H1 (cell line): ENCODE data around the gene PDZD2. TPM values are rescaled to one million over a fixed set of nuclear protein-coding genes. Genes with fewer than 3 reads are reported as not detected.

ENCODE experiments used
- CTCF ChIA-PET: fragments of 300-600 bp; sonication (Branson Sonifier 250); formaldehyde crosslinking; loops from one replicate; lab custom pipeline; 2021; ENCODE audit not compliant: partially characterized antibody; lab: Charles Lee
- POLR2A ChIA-PET: fragments of 300-600 bp; sonication (Branson Sonifier 250); formaldehyde crosslinking; loops from one replicate; lab custom pipeline; 2021; ENCODE audit warnings: inconsistent platforms; ENCODE audit not compliant: partially characterized antibody; lab: Charles Lee
- DNase-seq, 2 experiments: peaks; one replicate each; pipeline versions ENCODE4 v3.0.0 to v3.0.0-alpha.2; 2010 to 2022; ENCODE audit warnings: low spot score in 2 of 2, low read depth in 1 of 2, mixed read lengths in 1 of 2
- FAIRE-seq: peaks from 2 replicates; lab custom pipeline; 2011; peaks lifted over from hg19 to GRCh38; lab: Jason Lieb, UNC
- H2AFZ ChIP-seq: 2 replicates; pipeline ENCODE4 v1.8.1; 2012; ENCODE audit warnings: low read length, inconsistent platforms
- H2AK5ac ChIP-seq: 2 replicates; pipeline ENCODE4 v1.6.1; 2013; ENCODE audit warnings: low read depth, low read length
- H2BK120ac ChIP-seq: replicated peaks from 2 replicates; pipeline ENCODE3; 2013; ENCODE audit warnings: low read depth, low read length, inconsistent platforms
- H2BK12ac ChIP-seq: 2 replicates; pipeline ENCODE4 v1.6.1; 2013; ENCODE audit warnings: low read depth, low read length
- H2BK15ac ChIP-seq: 2 replicates; pipeline ENCODE4 v1.6.1; 2013; ENCODE audit warnings: low read length
- H2BK20ac ChIP-seq: 2 replicates; pipeline ENCODE4 v1.6.1; 2013; ENCODE audit warnings: low read length
- H2BK5ac ChIP-seq: 2 replicates; pipeline ENCODE4 v1.6.1; 2013; ENCODE audit warnings: low read depth, low read length
- H3K14ac ChIP-seq: 2 replicates; pipeline ENCODE4 v1.6.1; 2013; ENCODE audit warnings: inconsistent platforms; ENCODE audit not compliant: insufficient read length
- H3K18ac ChIP-seq: 2 replicates; pipeline ENCODE4 v1.6.1; 2013; ENCODE audit warnings: low read length; ENCODE audit errors: extremely low read depth
- H3K23ac ChIP-seq: 2 replicates; pipeline ENCODE4 v1.6.1; 2013; ENCODE audit warnings: inconsistent platforms; ENCODE audit not compliant: insufficient read length
- H3K23me2 ChIP-seq: 2 replicates; pipeline ENCODE4 v1.6.1; 2013; ENCODE audit warnings: low read depth, low read length
- H3K27ac ChIP-seq: 2 replicates; pipeline ENCODE4 v1.6.1; 2011; ENCODE audit warnings: low read depth, low read length, inconsistent platforms
- H3K27me3 ChIP-seq, 4 experiments: replicated peaks in 1 of 4; 1 replicate in 1 of 4; 2 replicates in 3 of 4; pipeline versions ENCODE4 v1.6.1 to v1.8.1; 2011 to 2013; ENCODE audit warnings: low read length in 3 of 4, mild to moderate bottlenecking in 3 of 4, inconsistent platforms in 2 of 4, mixed read lengths in 2 of 4, moderate library complexity in 1 of 4; ENCODE audit not compliant: control insufficient read depth in 3 of 4, insufficient read depth in 3 of 4; ENCODE audit errors: extremely low read depth in 1 of 4
- H3K36me3 ChIP-seq, 4 experiments: 2 replicates each; pipeline versions ENCODE4 v1.6.1 to v1.8.1; 2011 to 2013; ENCODE audit warnings: mild to moderate bottlenecking in 4 of 4, low read length in 3 of 4, moderate library complexity in 2 of 4, control low read depth in 1 of 4, inconsistent platforms in 1 of 4; ENCODE audit not compliant: insufficient read depth in 4 of 4, control insufficient read depth in 2 of 4
- H3K4ac ChIP-seq: replicated peaks from 2 replicates; pipeline ENCODE3; 2013; ENCODE audit warnings: low read length, low read depth, mixed read lengths, inconsistent platforms; ENCODE audit not compliant: insufficient read length
- H3K4me1 ChIP-seq, 4 experiments: replicated peaks in 1 of 4; 1 replicate in 1 of 4; 2 replicates in 3 of 4; pipeline versions ENCODE4 v1.6.1 to v1.8.1; 2011 to 2013; ENCODE audit warnings: low read length in 3 of 4, inconsistent platforms in 2 of 4, mixed read lengths in 1 of 4; ENCODE audit not compliant: insufficient read depth in 4 of 4, control insufficient read depth in 3 of 4
- H3K4me2 ChIP-seq, 2 experiments: 2 replicates each; pipeline versions ENCODE4 v1.6.1 to v1.8.1; 2011 to 2013; ENCODE audit warnings: low read depth in 2 of 2, low read length in 2 of 2, control low read depth in 1 of 2, inconsistent platforms in 1 of 2, mild to moderate bottlenecking in 1 of 2; ENCODE audit not compliant: insufficient read depth in 1 of 2
- H3K4me3 ChIP-seq, 4 experiments: fragments of 200-600, 300-600 bp in 1 of 4; sonication (generic), shearing (Covaris generic), sonication (Bioruptor Twin) in 1 of 4; 2 replicates each; pipeline versions ENCODE4 v1.5.1 to v1.8.1; 2011 to 2016; ENCODE audit warnings: low read length in 4 of 4, low read depth in 3 of 4, control low read depth in 2 of 4, inconsistent platforms in 2 of 4, mild to moderate bottlenecking in 2 of 4, mixed read lengths in 1 of 4, moderate library complexity in 1 of 4; ENCODE audit not compliant: insufficient read depth in 2 of 4; ENCODE audit errors: extremely low read depth in 1 of 4
- H3K56ac ChIP-seq: replicated peaks from 2 replicates; pipeline ENCODE3; 2013; ENCODE audit warnings: low read depth, mild to moderate bottlenecking, mixed read lengths, low read length, inconsistent platforms; ENCODE audit not compliant: insufficient read length
- H3K79me1 ChIP-seq: 2 replicates; pipeline ENCODE4 v1.6.1; 2013; ENCODE audit warnings: low read depth, low read length, control low read depth
- H3K79me2 ChIP-seq, 2 experiments: 2 replicates each; pipeline versions ENCODE4 v1.6.1 to v1.8.1; 2012 to 2013; ENCODE audit warnings: low read length in 2 of 2, mild to moderate bottlenecking in 2 of 2, inconsistent platforms in 1 of 2; ENCODE audit not compliant: insufficient read depth in 2 of 2, control insufficient read depth in 1 of 2
- H3K9ac ChIP-seq, 4 experiments: replicated peaks in 1 of 4; 1 replicate in 1 of 4; 2 replicates in 3 of 4; pipeline versions ENCODE4 v1.6.1 to v1.8.1; 2011 to 2013; ENCODE audit warnings: low read depth in 3 of 4, low read length in 3 of 4, control low read depth in 2 of 4, mild to moderate bottlenecking in 2 of 4, moderate library complexity in 2 of 4, inconsistent platforms in 1 of 4; ENCODE audit errors: extremely low read depth in 1 of 4
- H3K9me3 ChIP-seq, 2 experiments: 2 replicates each; pipeline versions ENCODE4 v1.6.1 to v1.8.1; 2012 to 2013; ENCODE audit warnings: mild to moderate bottlenecking in 2 of 2, moderate library complexity in 2 of 2, control low read depth in 1 of 2, inconsistent platforms in 1 of 2, low read depth in 1 of 2, low read length in 1 of 2, mixed read lengths in 1 of 2; ENCODE audit not compliant: insufficient read depth in 2 of 2
- H4K20me1 ChIP-seq, 2 experiments: replicated peaks in 1 of 2; 2 replicates each; pipeline versions ENCODE3 to v1.8.1; 2011 to 2013; ENCODE audit warnings: inconsistent platforms in 2 of 2, low read length in 2 of 2, mild to moderate bottlenecking in 1 of 2; ENCODE audit not compliant: insufficient read depth in 2 of 2, control insufficient read depth in 1 of 2
- H4K5ac ChIP-seq: 2 replicates; pipeline ENCODE4 v1.6.1; 2013; ENCODE audit warnings: low read length, low read depth, mixed read lengths, inconsistent platforms; ENCODE audit not compliant: insufficient read length
- H4K8ac ChIP-seq: 2 replicates; pipeline ENCODE4 v1.8.0; 2013; ENCODE audit warnings: mild to moderate bottlenecking, moderate library complexity, low read length, inconsistent platforms; ENCODE audit not compliant: insufficient read depth; ENCODE audit errors: extremely low read depth
- H4K91ac ChIP-seq: replicated peaks from 2 replicates; pipeline ENCODE3; 2013; ENCODE audit warnings: low read length, mixed read lengths, inconsistent platforms; ENCODE audit not compliant: insufficient read length
- GABPA ChIP-seq: IDR thresholded peaks from 2 replicates; pipeline ENCODE4 v1.6.1; 2011; ENCODE audit warnings: mild to moderate bottlenecking, low read length, moderate library complexity, borderline replicate concordance; ENCODE audit not compliant: insufficient read depth
- HDAC6 ChIP-seq: IDR thresholded peaks from one replicate; pipeline ENCODE4 v1.7.1; 2012; ENCODE audit warnings: low read depth, mild to moderate bottlenecking, inconsistent platforms, low read length, moderate library complexity
- JUND ChIP-seq: IDR thresholded peaks from 2 replicates; pipeline ENCODE4 v1.6.1; 2011; ENCODE audit warnings: mild to moderate bottlenecking, improper control_type of control experiment, low read length
- RAD21 ChIP-seq, 2 experiments: IDR thresholded peaks in 1 of 2; conservative IDR thresholded peaks in 1 of 2; 2 replicates each; pipeline ENCODE4 v1.6.1; 2011; ENCODE audit warnings: low read depth in 2 of 2, low read length in 2 of 2, improper control_type of control experiment in 1 of 2, inconsistent platforms in 1 of 2, mild to moderate bottlenecking in 1 of 2, moderate library complexity in 1 of 2
- RBBP5 ChIP-seq: IDR thresholded peaks from 2 replicates; pipeline ENCODE4 v1.7.1; 2012; ENCODE audit warnings: low read depth, mild to moderate bottlenecking, inconsistent platforms, low read length, moderate library complexity, borderline replicate concordance
- TEAD4 ChIP-seq: IDR thresholded peaks from 2 replicates; pipeline ENCODE4 v1.6.1; 2012; ENCODE audit warnings: low read depth, low read length, inconsistent platforms, mixed read lengths
- YY1 ChIP-seq: IDR thresholded peaks from 2 replicates; pipeline ENCODE4 v1.6.1; 2011; ENCODE audit warnings: low read depth, mild to moderate bottlenecking, low read length
- WGBS, 2 experiments: shearing (Covaris generic) in 1 of 2; methylation state at CpG; one replicate each; pipeline versions ENCODE4 v1.1.6 to v1.1.7; 2013 to 2015; ENCODE audit warnings: low lambda C conversion rate in 2 of 2, mixed read lengths in 2 of 2, inconsistent platforms in 1 of 2, low coverage in 1 of 2, missing lambda C conversion rate in 1 of 2; ENCODE audit not compliant: insufficient replicate concordance in 2 of 2, insufficient coverage in 1 of 2, insufficient read length in 1 of 2; ENCODE audit errors: extremely low coverage in 1 of 2, missing lambda C conversion rate in 1 of 2; 5-methylcytosine and 5-hydroxymethylcytosine counted together
- polyA plus RNA-seq, 7 experiments: library from polyadenylated mRNA; depleted of rRNA in 3 of 7; stranded (reverse) in 5 of 7; unstranded in 2 of 7; fragments of >200 nt in 5 of 7; fragments of 200-250 nt in 2 of 7; gene quantifications; 1 replicate in 5 of 7; 2 replicates in 1 of 7; 4 replicates in 1 of 7; pipeline versions ENCODE4 v1.2.1 to v1.2.3, GENCODE V29; 2011 to 2013; ENCODE audit warnings: missing spikeins in 2 of 7, mixed read lengths in 2 of 7
- total RNA-seq: library from RNA; stranded (reverse); fragmentation: NEBNext Ultra II Directional; extraction: Animal tissue kit (Norgen Biotek cat#: 25700); gene quantifications from 2 replicates; pipeline ENCODE4 v1.2.1, GENCODE V29; 2021

The PDZD2 gene
- total and polyA plus RNA-seq, 2 of the 8 experiments (the other 6 are each of a cell fraction or from before 2014, with no cell fraction given), result 1.2 to 6.8 TPM

DNA sequence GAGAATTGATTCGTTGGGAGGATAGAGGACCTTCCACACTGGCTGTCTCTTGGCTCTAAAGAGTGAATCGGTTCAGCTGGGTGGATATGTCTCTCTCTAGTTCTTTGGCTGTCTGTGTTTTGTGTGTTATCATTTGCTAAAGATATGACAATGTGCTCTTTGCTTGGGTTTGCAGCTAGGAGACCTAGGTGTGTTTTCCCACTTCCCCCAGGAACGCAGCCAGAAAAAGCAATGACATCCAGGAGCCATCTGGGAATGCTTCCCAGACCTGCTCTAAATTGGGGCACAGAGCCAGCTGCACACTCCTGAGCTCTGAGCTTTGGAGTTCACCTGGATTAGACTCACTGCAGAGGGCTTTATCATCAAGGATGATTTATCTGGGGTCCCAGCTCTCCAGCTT lies 12.8 kb upstream of the PDZD2 start:
- Histone ChIP-seq H3K4ac (no peak overlapping the region), H3K27ac (no peak overlapping the region), H2BK12ac (no peak overlapping the region), H3K27me3 (no peaks in the 10 kb centered on the region), H2BK20ac (no peak overlapping the region), H3K36me3 (no peaks in the 10 kb centered on the region), H3K4me3 (no peak overlapping the region), H4K5ac (no peak overlapping the region), H4K91ac (no peak overlapping the region), H3K4me2 (no peak overlapping the region), H3K18ac (no peak overlapping the region), H3K56ac (no peak overlapping the region), H3K23ac (no peak overlapping the region), H3K14ac (no peak overlapping the region), H2AFZ (peak overlapping the region; percentile 4; the same call in 1 of the 2 replicates), H3K23me2 (no peaks in the 10 kb centered on the region), H3K9ac (no peak overlapping the region), H2BK120ac (no peak overlapping the region), H2BK15ac (no peak overlapping the region), H3K9me3 (no peaks in the 10 kb centered on the region), H2BK5ac (no peak overlapping the region), H4K8ac (no peak overlapping the region), H4K20me1 (no peaks in the 10 kb centered on the region), H3K4me1 (no peaks in the 10 kb centered on the region), H3K79me1 (no peaks in the 10 kb centered on the region), H2AK5ac (no peak overlapping the region), H3K79me2 (no peaks in the 10 kb centered on the region)
- TF ChIP-seq HDAC6, result no peak
- TF ChIP-seq YY1, result no peak
- no peak for TF ChIP-seq RAD21 (IDR thresholded peaks at IDR 0.05 in 1 of 2, conservative IDR thresholded peaks at IDR 0.05 in 1 of 2; ENCODE audit: low read depth in 2 of 2, low read length in 2 of 2)
- no peak for TF ChIP-seq GABPA
- TF ChIP-seq JUND, result no peak
- no peak for TF ChIP-seq TEAD4
- no peak for TF ChIP-seq RBBP5
- ChIA-PET CTCF (interaction anchor here (0.9 to 2.2 kb wide), 5 partner anchors 10 to 183 kb away, joined by 3 to 7 read pairs (median 6); partner anchors contain the start of gene PDZD2), POLR2A (no interaction called here)
- no peak for FAIRE-seq
- WGBS, 2 experiments, result 92% methylated on average over 3 of the region's 3 CpGs; no CpG with 5 or more reads in 1 of the 2 experiments
- DNase-seq, result no peak
